ENCODE measurements around the gene PLEKHH1.
"Not testable (repeated sequence)": the region's sequence is repeated elsewhere in the genome, so short reads cannot be mapped to it uniquely, and the experiment has no call there.

PLEKHH1 gene

GRCh38 chr14:67595392-67595791, 62.3 kb downstream of the PLEKHH1 start:
- Histone ChIP-seq H3K27me3 (ENCODE audit: insufficient read depth, low read length) (no peaks in the 10 kb centered on the region), H3K4me1 (ENCODE audit: insufficient read depth, low read length) (peaks cover 5% of the 10 kb centered on the region), H3K9me3 (ENCODE audit: low read length) (no peaks in the 10 kb centered on the region), H3K4me3 (ENCODE audit: low read length) (no peak overlapping the region), H2AFZ (ENCODE audit: low read depth, low read length) (no peak overlapping the region), H3K36me3 (ENCODE audit: insufficient read depth, low read length) (peaks cover 6% of the 10 kb centered on the region)

- Histone ChIP-seq H2AFZ (ENCODE audit: low read depth, low read length) (peak within 1 kb of the TSS; percentile 98), H3K4me1 (ENCODE audit: insufficient read depth, low read length) (peaks cover 5% of the 10 kb centered on the region), H3K27me3 (ENCODE audit: insufficient read depth, low read length) (no peaks in the 10 kb centered on the region), H3K4me3 (ENCODE audit: low read length) (peak within 1 kb of the TSS; percentile 76), H3K9me3 (ENCODE audit: low read length) (no peaks in the 10 kb centered on the region), H3K36me3 (ENCODE audit: insufficient read depth, low read length) (no peaks in the 10 kb centered on the region)
These were observed 66.8 kb downstream of the PLEKHH1 start, which contains the start of gene PIGH for GRCh38 chr14:67599698-67600561. TSS of gene PIGH (minus strand) at chr14:67600268. CDS start at chr14:67600203, 65 bp downstream.

GRCh38 chr14:67600562-67600974, 67.5 kb downstream of the PLEKHH1 start:
- not testable (repeated sequence) for H3K36me3 ChIP-seq (ENCODE audit: insufficient read depth, low read length); H3K9me3 ChIP-seq (ENCODE audit: low read length); H3K27me3 ChIP-seq (ENCODE audit: insufficient read depth, low read length); H3K4me1 ChIP-seq (ENCODE audit: insufficient read depth, low read length)
- H3K4me3 ChIP-seq (ENCODE audit: low read length) = peak overlapping the region; percentile 76
- H2AFZ ChIP-seq (ENCODE audit: low read depth, low read length) = peak overlapping the region; percentile 98

- H2AFZ ChIP-seq (ENCODE audit: low read depth, low read length) = no peak overlapping the region
- no peak overlapping the region for H3K4me3 ChIP-seq (ENCODE audit: low read length)
- H3K9me3 ChIP-seq (ENCODE audit: low read length) = no peaks in the 10 kb centered on the region
- H3K4me1 ChIP-seq (ENCODE audit: insufficient read depth, low read length) = peaks cover 5% of the 10 kb centered on the region
- H3K27me3 ChIP-seq (ENCODE audit: insufficient read depth, low read length) = no peaks in the 10 kb centered on the region
- H3K36me3 ChIP-seq (ENCODE audit: insufficient read depth, low read length) = no peaks in the 10 kb centered on the region
These were observed 69.0 kb downstream of the PLEKHH1 start for GRCh38 chr14:67602076-67602475.

- no peak overlapping the region for H2AFZ ChIP-seq (ENCODE audit: low read depth, low read length)
- H3K36me3 ChIP-seq (ENCODE audit: insufficient read depth, low read length) = no peaks in the 10 kb centered on the region
- no peak overlapping the region for H3K4me3 ChIP-seq (ENCODE audit: low read length)
- no peaks in the 10 kb centered on the region for H3K27me3 ChIP-seq (ENCODE audit: insufficient read depth, low read length)
- H3K9me3 ChIP-seq (ENCODE audit: low read length) = no peaks in the 10 kb centered on the region
- peaks cover 5% of the 10 kb centered on the region for H3K4me1 ChIP-seq (ENCODE audit: insufficient read depth, low read length)
These were observed 70.0 kb downstream of the PLEKHH1 start for GRCh38 chr14:67602995-67603545.

- no peak overlapping the region for H2AFZ ChIP-seq (ENCODE audit: low read depth, low read length)
- H3K27me3 ChIP-seq (ENCODE audit: insufficient read depth, low read length) = no peaks in the 10 kb centered on the region
- no peaks in the 10 kb centered on the region for H3K4me1 ChIP-seq (ENCODE audit: insufficient read depth, low read length)
- H3K36me3 ChIP-seq (ENCODE audit: insufficient read depth, low read length) = no peaks in the 10 kb centered on the region
- no peaks in the 10 kb centered on the region for H3K9me3 ChIP-seq (ENCODE audit: low read length)
- H3K4me3 ChIP-seq (ENCODE audit: low read length) = no peak overlapping the region
These were observed 74.6 kb downstream of the PLEKHH1 start for GRCh38 chr14:67607646-67608045.

- Histone ChIP-seq H3K9me3 (ENCODE audit: low read length) (no peaks in the 10 kb centered on the region), H2AFZ (ENCODE audit: low read depth, low read length) (peak overlapping the region; percentile 31), H3K36me3 (ENCODE audit: insufficient read depth, low read length) (no peaks in the 10 kb centered on the region), H3K4me3 (ENCODE audit: low read length) (no peak overlapping the region), H3K27me3 (ENCODE audit: insufficient read depth, low read length) (no peaks in the 10 kb centered on the region), H3K4me1 (ENCODE audit: insufficient read depth, low read length) (no peaks in the 10 kb centered on the region)
These were observed 76.7 kb downstream of the PLEKHH1 start for GRCh38 chr14:67609642-67610310.

GRCh38 chr14:67610491-67610890, 77.4 kb downstream of the PLEKHH1 start:
- no peak overlapping the region for H3K4me3 ChIP-seq (ENCODE audit: low read length)
- H3K36me3 ChIP-seq (ENCODE audit: insufficient read depth, low read length) = no peaks in the 10 kb centered on the region
- no peaks in the 10 kb centered on the region for H3K4me1 ChIP-seq (ENCODE audit: insufficient read depth, low read length)
- H2AFZ ChIP-seq (ENCODE audit: low read depth, low read length) = no peak overlapping the region
- H3K27me3 ChIP-seq (ENCODE audit: insufficient read depth, low read length) = no peaks in the 10 kb centered on the region
- no peaks in the 10 kb centered on the region for H3K9me3 ChIP-seq (ENCODE audit: low read length)

GRCh38 chr14:67618617-67619063, 85.5 kb downstream of the PLEKHH1 start:
- peaks cover 15% of the 10 kb centered on the region for H3K4me1 ChIP-seq (ENCODE audit: insufficient read depth, low read length)
- H2AFZ ChIP-seq (ENCODE audit: low read depth, low read length) = no peak overlapping the region
- H3K27me3 ChIP-seq (ENCODE audit: insufficient read depth, low read length) = no peaks in the 10 kb centered on the region
- H3K36me3 ChIP-seq (ENCODE audit: insufficient read depth, low read length) = no peaks in the 10 kb centered on the region
- no peak overlapping the region for H3K4me3 ChIP-seq (ENCODE audit: low read length)
- no peaks in the 10 kb centered on the region for H3K9me3 ChIP-seq (ENCODE audit: low read length)

GRCh38 chr14:67619446-67620216, 86.5 kb downstream of the PLEKHH1 start, which contains the start of gene ARG2:
TSS of gene ARG2 (plus strand) at chr14:67619920. CDS start at chr14:67619978, 58 bp downstream.
- no peaks in the 10 kb centered on the region for H3K27me3 ChIP-seq (ENCODE audit: insufficient read depth, low read length)
- no peaks in the 10 kb centered on the region for H3K9me3 ChIP-seq (ENCODE audit: low read length)
- H2AFZ ChIP-seq (ENCODE audit: low read depth, low read length) = peak within 1 kb of the TSS; percentile 75
- H3K4me1 ChIP-seq (ENCODE audit: insufficient read depth, low read length) = peaks cover 15% of the 10 kb centered on the region
- peak within 1 kb of the TSS; percentile 71 for H3K4me3 ChIP-seq (ENCODE audit: low read length)
- H3K36me3 ChIP-seq (ENCODE audit: insufficient read depth, low read length) = no peaks in the 10 kb centered on the region

GRCh38 chr14:67620217-67620785, 87.2 kb downstream of the PLEKHH1 start:
- peak overlapping the region; percentile 71 for H3K4me3 ChIP-seq (ENCODE audit: low read length)

GRCh38 chr14:67622675-67623074, 89.6 kb downstream of the PLEKHH1 start:
- Histone ChIP-seq H3K27me3 (ENCODE audit: insufficient read depth, low read length) (no peaks in the 10 kb centered on the region), H3K4me1 (ENCODE audit: insufficient read depth, low read length) (peaks cover 15% of the 10 kb centered on the region), H3K4me3 (ENCODE audit: low read length) (no peak overlapping the region), H3K36me3 (ENCODE audit: insufficient read depth, low read length) (no peaks in the 10 kb centered on the region), H3K9me3 (ENCODE audit: low read length) (peaks cover 6% of the 10 kb centered on the region), H2AFZ (ENCODE audit: low read depth, low read length) (no peak overlapping the region)

More at GRCh38 chr14:67620217-67620785, 87.2 kb downstream of the PLEKHH1 start:
- H3K27me3 ChIP-seq (ENCODE audit: insufficient read depth, low read length) = no peaks in the 10 kb centered on the region
- H3K36me3 ChIP-seq (ENCODE audit: insufficient read depth, low read length) = no peaks in the 10 kb centered on the region
- peaks cover 15% of the 10 kb centered on the region for H3K4me1 ChIP-seq (ENCODE audit: insufficient read depth, low read length)
- peak overlapping the region; percentile 75 for H2AFZ ChIP-seq (ENCODE audit: low read depth, low read length)
- H3K9me3 ChIP-seq (ENCODE audit: low read length) = peaks cover 3% of the 10 kb centered on the region
